Activated CD8-positive, alpha-beta memory T cell treated with anti-CD3 and anti-CD28 coated beads for 48 hours (primary cell): Measurements from ENCODE around the gene APC.

Source experiments
- DNase-seq, 3 experiments: peaks; one replicate each; pipeline ENCODE4 v3.0.0-alpha.2; 2020; ENCODE audit warnings: low read depth in 2 of 3, low spot score in 2 of 3

APC gene

DNA sequence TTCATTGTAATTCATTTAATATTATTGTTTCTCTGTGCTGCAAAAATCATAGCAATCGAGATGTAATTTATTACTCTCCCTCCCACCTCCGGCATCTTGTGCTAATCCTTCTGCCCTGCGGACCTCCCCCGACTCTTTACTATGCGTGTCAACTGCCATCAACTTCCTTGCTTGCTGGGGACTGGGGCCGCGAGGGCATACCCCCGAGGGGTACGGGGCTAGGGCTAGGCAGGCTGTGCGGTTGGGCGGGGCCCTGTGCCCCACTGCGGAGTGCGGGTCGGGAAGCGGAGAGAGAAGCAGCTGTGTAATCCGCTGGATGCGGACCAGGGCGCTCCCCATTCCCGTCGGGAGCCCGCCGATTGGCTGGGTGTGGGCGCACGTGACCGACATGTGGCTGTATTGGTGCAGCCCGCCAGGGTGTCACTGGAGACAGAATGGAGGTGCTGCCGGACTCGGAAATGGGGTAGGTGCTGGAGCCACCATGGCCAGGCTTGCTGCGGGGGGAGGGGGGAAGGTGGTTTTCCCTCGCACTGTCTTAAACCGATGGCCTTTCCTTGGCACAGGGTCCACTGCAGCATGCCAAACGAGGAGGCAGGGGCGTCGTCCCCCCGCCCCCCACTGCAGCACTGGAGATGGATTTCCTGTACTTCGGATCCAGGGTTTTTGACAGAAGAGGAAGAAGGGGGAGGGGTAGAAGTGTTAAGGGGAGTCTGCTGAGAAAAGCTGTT, at the start of gene APC:
Gene APC (plus strand): TSS at position 423 of the 728 bp plus-strand sequence. CDS start 17,006 bp downstream, outside the sequence.
- peak; percentile 49 to 72 (median 66) for DNase-seq

DNA sequence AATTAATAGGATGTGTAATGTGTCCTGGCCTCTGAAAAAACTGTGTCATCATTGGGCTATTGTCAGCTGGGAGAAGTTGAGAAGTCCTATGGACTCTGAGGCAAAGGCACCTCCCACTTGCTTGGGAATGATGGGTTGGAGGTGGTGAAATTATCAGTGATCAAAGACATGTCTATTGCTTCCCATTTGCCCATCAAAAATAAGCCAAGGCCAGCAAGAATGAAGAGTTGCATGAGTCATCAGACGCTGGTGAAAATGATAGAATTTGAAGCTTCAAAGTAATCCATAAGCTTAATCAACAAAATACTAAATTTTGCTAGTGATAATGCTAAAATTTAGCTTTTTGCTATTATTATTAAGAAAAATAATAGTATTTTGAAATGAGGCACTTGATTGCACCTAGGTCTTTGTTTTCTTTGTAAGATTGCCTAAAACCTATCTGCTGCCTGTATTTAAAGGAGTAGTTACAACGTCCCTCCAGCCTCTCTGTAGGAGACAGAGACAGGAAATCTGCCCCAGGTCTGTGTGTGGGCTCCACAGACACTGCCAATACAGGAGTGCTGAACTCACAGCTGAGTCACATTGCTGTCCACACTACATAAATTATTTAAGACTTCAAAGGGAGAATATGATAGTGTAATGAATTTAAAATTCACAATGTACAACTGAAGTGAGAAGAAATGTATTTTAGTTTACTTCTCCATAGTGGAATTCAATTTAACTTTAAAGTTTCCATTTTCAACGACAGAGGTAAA, 48.4 kb upstream of the APC start:
- DNase-seq = no peak

DNA sequence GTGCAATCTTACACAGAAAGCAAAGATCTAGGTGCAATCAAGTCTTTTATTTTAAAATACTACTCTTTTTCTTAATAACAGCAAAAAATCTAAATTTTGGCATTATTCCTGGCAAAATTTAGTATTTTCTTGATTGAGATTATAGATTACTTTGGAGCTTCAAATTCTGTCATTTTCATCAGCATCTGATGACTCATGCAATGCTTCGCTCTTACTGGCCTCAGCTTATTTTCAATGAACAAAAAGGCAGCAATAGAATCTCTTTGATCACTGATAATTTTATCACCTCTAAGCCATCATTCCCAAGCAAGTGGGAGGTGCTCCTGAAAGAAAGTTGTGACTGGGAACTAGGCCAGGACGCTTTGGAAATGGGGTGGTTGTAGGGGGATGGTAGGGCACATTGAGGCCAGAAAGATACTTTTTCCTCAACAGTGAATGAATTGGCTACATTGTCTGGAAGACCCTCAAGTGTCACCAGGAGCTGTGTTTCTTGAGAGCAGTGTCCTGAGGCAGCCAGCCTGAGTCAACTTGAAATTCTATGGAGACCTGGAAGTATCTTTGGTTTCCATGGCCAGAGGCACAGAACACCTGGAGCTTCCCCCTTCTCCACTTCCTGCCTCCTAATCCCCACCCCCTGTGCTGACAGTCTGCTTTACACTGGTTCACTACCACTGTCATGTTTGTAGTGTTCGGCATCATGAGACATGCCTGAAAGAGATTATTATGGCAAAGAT, 46.9 kb upstream of the APC start:
- DNase-seq = no peak

DNA sequence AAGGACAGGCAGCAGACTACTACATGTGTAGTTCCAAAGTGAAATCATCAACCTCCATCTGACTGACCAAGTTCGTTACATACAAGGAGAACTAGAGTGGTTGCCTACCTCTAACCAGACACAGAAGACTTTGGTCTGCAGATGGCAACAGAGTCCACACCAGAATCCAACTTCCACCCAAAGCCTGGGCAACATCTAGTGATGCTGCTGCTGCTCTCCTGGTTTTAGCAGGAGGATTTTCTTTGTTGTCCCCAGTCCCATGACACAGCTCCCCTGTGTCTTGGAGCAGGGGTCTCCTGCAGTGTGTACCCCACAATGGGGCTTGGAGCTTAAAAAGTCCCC, 46.4 kb upstream of the APC start:
- DNase-seq = no peak

DNA sequence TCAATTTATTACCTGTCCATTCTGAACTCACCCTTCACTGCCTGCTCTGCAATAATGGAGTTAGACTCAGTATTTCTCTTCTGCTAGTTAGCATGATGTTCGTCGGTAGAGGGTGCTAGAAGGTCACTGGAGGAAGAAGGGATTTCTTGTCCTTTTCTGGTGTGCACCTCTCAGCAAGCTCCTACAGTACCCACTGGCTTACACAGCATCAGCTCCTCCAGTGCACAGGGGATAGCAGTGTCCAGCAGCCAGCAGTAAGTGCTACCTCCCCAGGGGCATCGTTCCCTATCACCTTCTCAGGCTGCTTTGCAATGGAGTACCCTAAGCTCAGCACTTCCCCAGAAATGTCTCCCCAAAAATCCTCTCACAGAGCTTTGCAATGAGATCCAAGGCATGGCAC, 45.9 kb upstream of the APC start:
- DNase-seq = no peak

DNA sequence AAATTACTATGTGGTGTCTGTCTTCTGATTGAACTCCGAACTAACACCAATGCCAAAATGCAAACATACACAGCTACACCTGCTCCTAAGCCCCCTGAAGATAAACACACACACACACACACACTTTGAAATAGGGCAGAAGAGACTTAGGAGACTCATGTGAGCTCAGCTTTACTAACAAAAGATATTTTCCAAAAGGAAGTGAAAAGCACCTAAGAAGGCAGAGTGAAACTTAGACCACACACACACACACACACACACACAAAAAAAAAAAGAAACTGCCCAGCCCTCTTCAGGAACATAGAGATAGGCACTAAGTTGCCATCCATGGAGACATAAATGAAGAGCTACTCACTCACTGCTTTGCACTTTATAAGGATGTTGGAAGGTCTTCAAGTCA, 45.2 kb upstream of the APC start:
- no peak for DNase-seq

DNA sequence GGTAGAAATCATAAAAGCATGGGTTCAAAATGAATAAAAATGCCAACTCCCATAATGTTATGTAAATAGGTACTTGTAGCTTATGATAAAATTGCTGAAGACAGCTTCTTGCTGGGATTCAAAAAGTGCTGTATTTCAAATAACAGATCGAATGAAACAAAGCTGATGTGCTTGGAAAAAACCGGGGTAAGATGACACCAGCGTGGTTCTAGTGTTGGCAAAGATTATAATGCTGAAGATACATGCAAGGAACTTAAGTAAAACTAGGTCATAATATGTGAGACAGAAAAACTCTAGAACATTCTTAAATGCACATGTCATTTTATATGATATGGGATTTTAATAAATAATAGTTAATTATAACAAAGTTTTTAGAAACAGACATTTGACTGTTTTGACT, 44.4 kb upstream of the APC start:
- DNase-seq = no peak

DNA sequence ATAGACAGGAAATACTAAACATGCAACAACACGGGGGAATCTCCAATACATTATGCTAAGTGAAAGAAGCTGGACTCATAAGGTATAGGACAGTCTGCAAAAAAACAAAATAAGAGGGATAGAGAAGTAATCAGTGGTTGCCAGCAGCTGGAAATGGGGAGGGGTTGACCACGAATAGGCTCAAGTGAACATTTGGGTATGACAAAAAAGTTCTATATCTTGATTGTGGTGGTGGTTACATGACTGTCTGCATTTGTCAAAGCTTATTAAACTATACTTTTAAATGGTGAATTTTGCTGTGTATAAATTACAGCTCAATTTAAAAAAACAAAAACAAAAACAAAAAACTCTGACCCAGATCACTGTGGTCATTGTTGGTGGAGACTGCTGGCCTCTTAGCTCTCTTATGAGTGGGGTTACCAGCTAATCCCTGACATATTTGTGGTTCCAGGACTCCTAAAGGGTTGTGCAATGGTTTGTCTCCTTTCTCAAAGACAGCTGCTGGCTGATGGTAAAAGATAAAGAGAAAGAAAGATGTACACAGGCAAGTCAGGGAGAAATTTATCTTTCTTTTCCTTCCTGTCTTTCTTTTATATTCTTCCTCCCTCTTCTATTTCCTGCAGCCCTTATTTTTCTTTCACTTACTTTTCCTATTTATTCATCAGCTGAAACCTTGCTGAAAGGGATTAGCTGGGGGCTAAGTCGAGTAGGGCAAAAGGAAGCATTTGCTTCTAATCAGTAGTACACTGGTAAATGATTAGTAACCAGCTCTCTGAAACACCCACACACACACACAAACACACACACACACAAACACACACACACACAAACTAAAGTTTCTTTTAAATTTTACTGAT, 42.6 kb upstream of the APC start:
- no peak for DNase-seq

DNA sequence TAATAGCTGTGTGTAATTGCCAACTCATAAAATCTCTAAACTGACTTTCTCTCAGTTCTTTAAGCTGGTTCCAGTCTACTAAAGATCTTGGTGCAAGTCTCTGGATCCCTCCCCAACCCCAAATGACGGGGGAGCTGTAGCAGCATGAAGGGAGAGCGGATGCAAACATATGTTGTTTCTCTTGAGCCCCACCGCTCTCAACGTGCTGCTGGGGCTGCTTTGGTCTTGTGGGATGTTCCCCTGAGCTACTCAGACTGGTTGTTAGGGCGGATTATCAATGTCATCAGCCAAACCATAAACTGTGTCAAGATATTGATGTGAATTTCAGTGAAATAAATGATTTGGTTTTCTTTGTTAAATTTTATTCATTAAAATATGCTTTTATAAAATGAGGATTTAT, 40.9 kb upstream of the APC start:
- no peak for DNase-seq

DNA sequence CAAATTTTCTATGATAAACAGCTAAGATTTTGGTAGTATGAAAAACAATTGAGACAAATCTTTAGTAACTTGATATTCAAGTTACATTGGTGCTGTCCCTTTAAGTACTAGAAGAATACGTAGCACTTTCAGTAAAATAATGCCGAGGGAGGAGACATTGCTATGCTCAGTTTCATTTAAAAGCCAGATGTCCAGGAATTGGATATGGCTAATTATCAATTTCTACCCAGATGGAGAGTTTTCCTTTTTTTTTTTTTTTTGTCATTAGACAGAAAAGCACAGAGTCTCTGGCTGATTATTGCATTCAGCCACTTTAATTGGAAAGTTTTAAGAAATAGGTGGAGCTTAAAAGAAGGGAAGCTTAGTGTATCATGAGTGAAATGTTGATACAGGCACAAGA, 40.4 kb upstream of the APC start:
- DNase-seq = no peak

DNA sequence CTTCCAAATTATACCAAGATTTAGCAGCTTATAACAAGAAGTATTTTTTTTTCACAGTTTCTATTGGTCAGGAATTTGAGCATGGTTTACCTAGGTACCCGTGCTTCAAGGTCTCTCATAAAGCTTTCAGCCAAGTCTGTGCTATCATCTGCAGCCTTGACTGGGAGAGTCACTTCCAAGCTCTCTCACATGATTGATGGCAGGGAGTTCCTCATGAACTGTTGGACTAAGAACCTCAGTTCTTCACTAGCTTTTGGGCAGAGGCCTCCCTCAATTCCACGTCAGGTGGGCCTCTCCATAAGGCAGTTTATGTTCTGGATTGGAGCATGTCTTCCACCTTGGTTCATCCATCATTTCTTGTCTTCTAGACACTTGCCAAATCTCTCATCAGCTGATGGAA, 39.9 kb upstream of the APC start:
- no peak for DNase-seq

DNA sequence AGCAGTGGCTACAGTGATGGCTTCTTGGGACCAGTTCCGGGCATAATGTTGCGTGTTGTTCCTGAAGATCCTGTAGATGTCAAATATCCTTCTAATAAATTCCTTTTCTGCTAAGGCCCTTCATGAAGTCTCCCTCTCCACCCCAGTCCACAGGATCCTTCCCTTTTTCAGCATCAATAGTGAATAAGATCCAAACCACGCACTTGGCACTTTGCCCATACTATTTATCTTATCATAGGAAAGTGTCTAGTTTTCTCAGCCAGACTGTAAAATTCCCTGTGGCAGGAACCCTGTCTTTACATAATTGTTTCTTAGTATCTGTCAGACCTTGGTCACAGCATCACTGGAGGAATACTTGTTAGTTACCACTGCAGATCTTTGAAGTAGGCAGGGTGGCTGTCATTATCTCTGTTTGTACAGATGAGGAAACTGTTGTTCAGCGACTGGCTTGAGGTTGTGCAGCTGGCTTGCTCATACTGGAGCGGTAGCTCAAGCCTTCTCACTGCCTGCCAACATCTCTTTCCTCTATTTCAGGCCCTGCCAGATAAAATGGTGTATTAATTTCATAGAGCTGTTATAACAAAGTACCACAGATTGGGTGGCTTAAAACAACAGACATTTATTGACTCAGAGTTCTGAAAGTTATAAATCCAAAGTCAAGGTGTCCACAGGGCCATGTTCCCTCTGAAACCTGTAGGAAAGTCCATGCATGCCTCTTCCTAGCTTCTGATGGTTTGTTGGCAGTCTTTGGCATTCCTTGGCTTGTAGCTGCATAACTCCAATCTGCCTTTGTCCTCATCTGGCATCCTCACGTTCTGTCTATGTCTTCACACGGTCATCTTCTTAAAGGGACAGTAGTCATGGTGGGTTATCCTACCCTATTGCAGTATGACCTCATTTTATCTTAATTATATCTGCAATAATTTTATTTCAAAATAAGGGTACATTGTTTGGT, 33.5 kb upstream of the APC start:
- DNase-seq = no peak

DNA sequence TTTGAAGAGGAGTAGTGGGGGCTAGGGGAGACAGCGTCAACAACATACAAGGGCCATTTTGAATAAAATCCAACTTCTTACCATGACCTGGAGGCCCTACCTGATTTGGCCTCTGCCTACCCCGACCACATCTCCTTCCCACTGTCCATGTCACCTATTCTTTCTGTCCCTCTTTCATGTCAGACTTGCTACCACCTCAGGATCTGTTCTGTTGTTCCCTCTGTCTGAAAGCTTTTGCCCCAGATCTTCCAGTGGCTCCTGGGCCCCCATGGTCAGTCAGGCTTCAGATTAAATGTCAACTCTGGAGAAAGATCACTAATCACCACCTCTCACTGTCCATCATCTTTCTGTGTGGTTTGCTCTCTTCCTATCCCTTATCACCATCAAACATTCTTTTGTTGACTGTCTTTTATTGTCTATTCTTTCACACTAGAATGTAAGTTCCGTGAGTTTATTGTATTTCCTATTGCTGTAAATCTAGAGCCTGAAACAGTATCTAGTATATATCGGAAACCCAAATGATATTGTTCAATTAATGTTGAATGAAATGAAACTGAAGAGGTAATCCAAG, 31.2 kb upstream of the APC start:
- DNase-seq = no peak

DNA sequence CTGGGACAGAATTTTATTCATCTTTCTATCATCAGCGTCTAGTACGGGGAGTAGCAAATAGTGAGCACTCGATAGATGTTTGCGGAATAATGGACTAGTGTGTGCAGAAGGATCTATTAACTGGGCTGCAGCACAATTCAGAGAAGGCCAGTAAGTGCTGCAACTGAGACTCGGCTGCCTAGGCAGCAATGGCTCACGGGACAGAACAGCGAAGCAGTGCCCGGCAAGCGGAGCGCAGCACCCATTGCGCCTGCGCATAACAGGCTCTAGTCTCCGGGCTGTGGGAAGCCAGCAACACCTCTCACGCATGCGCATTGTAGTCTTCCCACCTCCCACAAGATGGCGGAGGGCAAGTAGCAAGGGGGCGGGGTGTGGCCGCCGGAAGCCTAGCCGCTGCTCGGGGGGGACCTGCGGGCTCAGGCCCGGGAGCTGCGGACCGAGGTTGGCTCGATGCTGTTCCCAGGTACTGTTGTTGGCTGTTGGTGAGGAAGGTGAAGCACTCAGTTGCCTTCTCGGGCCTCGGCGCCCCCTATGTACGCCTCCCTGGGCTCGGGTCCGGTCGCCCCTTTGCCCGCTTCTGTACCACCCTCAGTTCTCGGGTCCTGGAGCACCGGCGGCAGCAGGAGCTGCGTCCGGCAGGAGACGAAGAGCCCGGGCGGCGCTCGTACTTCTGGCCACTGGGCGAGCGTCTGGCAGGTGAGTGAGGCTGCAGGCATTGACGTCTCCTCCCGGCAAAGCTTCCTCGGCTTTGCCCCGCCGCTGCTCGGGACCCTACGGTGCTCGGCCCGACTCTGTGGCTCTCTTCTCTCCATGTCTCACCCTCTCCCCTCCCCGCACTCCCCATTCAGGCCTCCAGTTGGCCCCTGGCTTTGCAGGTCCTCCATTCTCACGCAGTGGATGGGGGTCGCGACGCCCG, 30.2 kb upstream of the APC start:
- peak; percentile 78 to 94 (median 93) for DNase-seq

DNA sequence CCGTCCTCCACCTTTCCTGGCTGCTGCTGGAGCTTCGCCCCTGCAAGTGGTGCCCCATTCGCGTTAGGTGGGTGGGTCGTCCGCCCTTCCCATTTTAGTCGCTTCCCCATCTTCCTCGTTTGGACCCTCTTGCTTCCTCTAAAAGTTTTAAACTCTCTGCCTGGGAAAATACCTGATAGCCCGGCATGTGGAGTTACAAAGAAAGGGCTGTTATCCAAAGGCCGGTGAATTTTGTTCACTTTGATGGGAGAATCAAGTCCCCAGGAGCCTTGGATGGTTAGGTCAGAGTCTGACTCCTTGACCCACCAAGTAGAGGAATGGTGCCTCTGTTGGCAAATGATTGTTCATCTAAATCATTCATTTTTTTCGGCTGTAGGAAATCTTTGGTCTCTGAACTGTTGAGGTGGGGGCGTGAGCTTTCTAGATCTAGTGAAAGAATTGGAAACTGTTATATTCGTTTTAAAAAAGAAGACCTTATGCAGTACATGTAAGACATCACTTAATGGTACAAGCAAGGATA, 29.5 kb upstream of the APC start:
- no peak for DNase-seq

DNA sequence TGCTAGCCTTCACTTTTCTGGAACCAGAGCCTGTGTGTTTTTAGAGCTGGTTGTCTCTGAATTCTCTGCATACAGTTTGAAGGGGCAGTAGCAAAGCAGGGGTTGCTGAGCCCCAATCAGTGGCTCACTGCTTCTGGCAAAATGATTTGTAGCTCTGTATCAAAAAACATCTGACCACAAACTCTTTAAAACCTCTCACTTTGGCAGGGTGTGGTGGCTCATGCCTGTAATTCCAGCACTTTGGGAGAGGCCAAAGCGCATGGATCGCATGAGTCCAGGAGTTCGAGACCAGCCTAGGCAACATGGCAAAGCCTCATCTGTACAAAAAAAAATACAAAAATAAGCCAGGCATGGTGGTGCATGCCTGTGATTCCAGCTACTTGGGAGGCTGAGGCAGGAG, 28.3 kb upstream of the APC start:
- DNase-seq = no peak

DNA sequence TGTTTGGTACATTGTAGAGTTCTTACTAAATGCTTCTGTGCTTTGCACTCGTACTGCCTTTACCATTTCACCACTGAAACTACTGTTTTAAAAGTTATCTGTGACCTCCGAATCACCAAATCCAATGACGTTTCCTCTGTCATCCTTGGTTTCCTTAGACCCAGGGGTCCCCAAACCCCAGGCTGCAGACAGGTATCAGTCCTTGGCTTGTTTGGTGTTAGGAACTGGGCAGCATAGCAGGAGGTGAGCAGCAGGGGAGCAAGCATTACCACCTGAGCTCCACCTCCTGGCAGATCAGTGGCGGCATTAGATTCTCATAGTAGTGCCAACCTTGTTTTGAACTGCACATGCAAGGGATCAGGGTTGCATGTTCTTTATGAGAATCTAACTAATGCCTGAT, 26.8 kb upstream of the APC start:
- DNase-seq = no peak

DNA sequence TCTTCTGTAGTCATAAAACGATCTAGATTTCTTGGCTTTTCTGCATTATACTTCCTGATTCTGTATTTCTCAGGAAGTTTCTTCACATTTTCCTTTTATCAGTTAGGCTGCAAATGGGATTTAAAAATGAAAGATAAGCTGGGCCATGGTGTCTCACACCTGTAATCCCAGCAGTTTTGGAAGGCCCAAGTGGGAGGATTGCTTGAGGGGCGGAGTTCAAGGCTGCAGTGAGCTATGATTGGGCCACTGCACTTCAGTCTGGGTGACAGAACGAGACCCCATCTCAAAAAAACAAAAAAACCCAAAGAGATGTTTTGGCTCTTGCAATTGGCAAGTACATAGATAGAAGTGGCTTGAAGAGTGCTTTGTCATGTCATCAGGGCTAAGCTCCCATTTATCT, 26.2 kb upstream of the APC start:
- no peak for DNase-seq

DNA sequence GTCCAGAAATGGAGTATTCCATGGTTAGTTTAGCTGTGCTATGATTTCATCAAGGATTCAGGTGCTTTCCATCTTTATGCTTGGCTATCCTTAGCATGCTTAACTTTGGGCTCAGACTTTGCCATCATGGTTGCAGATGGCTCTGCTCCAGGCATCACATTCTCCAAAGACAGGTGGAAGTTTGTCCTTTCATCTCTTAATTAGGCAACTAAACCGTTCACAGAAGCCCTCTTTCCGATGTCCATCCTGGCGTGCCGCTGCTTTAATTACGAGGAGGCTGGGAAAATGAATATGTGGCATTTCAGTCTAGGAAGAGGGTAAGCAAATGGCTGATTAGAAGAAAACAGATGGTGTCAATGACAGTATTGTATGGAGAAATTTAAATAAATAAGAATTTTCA, 24.5 kb upstream of the APC start:
- no peak for DNase-seq
